ENCODE data around the gene CDC42EP1.
A peak's percentile ranks its signal among the peaks of the same experiment; 100 is the strongest.
"Not testable (repeated sequence)": the region's sequence is repeated elsewhere in the genome, so short reads cannot be mapped to it uniquely, and the experiment has no call there.

Gene CDC42EP1

DNA sequence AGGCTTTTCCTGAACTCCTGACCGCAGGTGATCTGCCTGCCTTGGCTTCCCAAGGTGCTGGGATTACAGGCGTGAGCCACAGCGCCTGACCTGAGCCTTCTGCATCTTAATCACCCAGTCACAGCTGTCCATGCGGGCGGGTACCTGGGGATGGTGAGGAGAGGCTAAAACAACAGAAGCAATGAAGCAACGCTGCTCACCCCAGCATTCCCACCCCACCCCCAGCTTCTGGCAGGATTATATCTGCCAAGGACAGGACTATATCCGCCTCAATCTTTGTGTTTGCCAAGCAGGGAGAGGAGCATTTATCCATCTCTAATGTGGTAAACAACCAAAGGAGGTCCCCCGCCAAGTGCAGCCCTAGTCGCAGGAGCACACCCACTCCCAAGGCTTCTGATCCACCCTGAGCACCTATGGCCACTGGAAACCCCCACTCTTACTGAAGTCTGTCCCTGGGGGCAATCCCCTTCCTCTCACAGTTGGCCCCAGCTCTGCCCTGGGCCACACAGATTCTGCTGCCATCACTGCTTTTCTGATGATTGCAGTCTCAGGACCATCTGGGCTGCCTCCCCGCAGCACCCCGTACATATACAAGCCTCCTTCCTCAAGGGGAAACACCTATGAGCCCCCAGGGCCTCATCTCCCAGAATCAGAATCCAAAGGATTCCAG is 28.4 kb downstream of the CDC42EP1 start:
- DNase-seq: no peak

DNA sequence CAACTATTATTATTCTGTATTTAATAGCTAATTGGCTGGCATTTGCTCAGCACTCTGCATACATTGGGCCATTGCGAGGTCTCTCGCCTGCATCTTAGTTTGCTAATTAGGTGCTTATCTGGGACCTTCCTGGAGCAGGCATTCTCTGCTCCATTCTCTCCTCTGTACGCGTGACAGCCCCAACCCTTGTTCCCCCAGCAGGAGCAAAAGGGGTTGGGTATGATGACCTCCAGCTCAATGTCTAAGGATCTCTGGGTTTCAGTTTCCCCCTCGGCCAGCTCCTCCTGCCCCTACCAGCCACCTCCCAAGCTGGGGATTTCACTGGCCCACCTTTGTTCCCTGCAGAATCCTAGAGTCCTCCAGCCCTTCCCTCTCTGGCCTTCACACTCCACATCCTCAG is 29.4 kb downstream of the CDC42EP1 start:
- no peak for DNase-seq

DNA sequence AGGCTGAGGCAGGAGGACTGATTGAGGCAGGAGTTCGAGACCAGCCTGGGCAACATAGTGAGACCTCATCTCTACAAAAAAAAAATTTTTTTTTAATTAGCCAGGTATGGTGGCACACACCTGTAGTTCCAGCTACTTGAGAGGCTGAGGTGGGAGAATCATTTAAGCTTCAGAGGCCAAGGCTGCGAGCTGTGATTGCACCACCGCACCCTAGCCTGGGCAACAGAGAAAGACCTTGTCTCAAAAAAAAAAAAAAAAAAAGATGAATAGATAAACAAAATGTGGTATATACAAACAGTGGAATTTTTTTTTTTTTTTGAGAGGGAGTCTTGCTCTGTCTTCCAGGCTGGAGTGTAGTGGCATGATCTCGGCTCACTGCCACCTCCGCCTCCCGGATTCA is 30.8 kb downstream of the CDC42EP1 start:
- DNase-seq: not testable (repeated sequence)

DNA sequence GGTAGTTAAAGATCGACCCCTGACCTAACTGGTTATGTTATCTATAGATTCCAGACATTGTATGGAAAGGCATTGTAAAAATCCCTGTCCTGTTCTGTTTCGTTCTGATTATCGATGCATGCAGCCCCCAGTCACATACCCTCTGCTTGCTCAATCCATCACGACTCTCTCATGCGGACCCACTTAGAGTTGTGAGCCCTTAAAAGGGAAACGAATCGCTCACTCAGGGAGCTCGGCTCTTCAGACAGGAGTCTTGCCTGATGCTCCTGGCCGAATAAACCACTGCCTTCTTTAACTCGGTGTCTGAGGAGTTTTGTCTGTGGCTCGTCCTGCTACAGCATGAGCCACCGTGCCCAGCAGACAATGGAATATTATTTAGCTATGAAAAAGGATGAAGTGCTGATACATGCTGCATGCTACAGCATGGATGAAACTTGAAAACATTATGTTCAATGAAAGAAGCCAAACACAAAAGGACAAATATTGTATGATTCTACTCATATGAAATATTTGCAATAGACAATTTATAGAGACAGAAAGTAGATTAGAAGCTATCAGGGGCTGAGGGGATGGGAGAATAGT is 31.6 kb downstream of the CDC42EP1 start:
- no peak for DNase-seq

DNA sequence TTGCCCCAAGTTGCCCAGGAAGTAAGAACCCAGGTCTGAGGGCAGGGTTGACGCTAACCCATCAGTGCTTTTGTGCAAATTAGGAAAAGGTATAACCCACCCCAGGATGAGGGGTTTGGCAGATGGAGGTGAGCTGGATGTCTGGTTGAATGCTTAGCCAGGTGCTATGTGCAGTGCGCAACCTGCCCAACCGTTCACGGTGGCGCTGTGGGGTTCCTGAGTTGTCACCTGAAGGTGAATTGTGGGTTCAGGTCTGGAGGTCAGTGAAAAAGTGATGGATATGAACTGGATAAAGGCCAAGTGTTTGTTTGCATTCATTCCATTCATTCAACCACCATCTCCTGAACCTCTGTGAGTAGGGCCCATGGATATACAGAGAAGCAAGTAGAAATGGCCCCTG is 34.0 kb downstream of the CDC42EP1 start:
- DNase-seq: no peak

DNA sequence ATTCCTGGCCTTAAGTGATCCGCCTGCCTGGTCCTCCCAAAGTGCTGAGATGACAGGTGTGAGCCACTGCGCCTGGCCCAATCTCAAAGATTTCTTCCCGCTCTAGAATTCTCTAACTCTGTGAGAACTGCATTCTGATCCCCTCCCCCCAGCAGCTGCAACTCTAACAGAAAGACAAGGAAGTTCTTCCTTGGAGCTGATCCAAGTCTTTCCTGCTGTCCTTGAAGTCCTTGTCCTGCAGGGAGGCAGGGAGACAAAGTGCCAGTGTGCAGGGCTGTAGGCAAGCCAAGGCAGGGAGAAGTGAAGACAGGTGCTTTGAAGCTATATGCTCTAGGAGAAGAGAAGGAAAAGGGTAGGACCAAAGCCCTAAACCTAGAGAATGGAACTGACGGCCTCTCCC is 38.9 kb downstream of the CDC42EP1 start:
- no peak for DNase-seq

DNA sequence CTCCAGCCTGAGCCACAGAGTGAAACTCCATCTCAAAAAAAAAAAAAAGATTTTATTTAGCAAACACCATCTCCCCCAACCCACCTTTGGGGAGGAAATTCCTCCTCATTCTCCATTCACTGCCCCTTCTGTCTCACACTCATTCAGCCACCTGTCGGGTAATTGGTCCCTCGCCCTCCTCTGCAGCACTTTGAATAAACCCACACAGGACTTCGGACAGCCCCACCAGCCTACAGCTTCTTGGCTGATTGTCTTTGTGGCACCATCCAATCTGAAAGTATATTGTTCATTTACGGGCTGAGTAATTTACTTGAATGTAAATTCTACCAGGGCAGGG is 40.9 kb downstream of the CDC42EP1 start:
- no peak for DNase-seq

DNA sequence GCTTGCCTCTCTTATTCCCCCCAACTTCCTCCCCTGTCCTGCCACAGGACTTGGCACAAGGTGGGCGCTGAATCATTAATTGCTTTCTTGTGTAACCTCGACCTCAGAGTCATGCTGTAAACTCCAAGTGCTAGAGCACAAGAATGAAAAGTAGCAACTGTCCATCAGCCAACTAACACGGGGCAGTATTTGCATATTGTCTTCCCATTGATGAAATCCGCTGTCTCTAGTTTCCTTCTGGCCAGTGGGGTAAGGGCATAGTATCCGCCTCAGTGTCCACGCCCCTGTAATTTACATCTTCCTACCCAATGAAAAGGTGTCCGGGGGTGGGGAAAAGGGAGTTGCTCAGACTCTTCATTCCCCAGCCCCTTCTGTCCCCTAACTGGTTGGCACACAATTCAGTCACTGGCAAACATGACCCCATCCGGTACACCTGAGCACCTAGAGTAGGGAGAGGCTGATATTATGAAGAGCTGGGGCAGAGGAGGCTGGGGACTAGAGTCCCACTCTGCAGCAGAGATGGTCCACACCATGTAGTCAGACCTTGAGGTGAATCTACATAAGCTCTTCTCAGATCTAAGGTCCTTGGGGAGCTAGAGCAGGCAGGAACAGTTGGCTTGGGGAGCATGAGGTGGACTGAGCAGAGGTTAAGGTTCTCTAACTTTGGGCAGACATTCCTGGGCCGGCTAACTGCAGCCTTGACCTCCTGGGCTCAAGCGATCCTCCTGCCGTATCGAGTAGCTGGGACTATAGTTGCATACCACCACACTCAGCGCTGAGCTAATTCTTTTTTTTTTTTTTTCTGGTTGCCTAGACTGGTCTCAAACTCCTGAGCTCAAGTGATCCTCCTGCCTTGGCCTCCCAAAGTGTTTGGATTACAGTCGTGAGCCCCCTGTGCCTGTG is 41.5 kb downstream of the CDC42EP1 start:
- no peak for DNase-seq

DNA sequence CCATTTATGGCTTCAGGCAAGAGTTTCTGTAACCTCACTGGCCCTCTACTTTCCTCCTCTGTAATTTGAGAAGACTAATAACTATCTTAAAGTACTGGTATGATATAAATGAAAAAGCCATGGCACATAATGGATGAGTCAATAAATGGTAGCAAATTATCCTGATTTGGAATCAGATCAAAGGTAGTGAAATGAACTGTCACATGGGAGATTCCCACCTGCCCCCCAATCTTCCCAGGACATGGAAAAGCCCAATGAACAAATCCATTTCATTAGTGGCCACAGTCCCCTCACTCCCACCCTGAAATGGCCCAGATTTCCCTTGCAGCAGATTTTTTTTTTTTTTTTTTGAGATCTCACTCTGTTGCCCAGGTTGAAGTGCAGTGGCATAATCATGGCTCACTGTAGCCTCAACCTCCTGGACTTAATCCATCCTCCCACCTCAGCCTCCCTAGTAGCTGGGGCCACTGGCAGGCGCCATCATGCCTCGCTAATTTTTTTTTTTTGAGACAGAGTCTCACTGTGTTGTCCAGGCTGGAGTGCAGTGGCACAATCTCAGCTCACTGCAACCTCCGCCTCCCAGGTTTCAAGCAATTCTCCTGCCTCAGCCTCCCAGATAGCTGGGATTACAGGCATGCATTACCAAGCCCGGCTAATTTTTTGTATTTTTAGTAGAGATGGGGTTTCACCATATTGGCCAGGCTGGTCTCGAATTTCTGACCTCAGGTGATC is 42.4 kb downstream of the CDC42EP1 start:
- DNase-seq: not testable (repeated sequence)

DNA sequence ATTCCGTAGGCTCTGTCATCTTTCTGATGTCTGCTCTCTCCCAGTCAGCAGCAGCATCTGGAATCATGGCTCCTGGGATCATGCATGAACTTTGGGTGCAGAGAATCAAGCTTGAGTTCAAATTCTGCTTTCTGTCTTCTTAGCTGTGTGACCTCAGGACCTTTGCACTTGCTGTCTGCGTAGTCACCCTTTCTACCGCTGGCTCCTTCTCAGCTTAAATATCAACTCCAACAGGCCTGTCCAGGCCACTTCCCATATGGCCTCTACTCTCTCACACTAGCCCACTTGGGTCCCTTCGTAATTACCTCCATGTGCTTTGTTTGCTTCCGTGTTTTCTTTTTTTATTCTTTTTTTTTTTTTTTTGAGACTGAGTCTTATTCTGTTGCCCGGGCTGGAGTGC is 43.8 kb downstream of the CDC42EP1 start:
- DNase-seq: no peak

DNA sequence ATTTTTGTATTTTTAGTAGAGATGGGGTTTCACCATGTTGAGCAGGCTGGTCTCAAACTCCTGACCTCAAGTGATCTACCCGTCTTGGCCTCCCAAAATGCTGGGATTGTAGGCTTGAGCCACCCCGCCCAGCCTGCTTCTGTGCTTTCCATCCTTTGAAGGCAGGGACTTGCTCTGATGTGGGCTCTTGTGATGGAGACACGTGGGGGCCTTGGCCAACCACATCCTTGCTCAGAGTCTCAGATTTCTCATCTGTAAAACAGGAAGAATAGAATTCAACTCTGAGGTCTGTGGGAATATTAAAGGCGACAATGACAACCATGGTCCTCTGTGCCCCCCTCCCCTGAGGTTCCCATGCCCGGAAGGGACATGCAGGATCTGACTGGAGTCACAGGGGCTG is 44.6 kb downstream of the CDC42EP1 start:
- DNase-seq: peak; percentile 62

DNA sequence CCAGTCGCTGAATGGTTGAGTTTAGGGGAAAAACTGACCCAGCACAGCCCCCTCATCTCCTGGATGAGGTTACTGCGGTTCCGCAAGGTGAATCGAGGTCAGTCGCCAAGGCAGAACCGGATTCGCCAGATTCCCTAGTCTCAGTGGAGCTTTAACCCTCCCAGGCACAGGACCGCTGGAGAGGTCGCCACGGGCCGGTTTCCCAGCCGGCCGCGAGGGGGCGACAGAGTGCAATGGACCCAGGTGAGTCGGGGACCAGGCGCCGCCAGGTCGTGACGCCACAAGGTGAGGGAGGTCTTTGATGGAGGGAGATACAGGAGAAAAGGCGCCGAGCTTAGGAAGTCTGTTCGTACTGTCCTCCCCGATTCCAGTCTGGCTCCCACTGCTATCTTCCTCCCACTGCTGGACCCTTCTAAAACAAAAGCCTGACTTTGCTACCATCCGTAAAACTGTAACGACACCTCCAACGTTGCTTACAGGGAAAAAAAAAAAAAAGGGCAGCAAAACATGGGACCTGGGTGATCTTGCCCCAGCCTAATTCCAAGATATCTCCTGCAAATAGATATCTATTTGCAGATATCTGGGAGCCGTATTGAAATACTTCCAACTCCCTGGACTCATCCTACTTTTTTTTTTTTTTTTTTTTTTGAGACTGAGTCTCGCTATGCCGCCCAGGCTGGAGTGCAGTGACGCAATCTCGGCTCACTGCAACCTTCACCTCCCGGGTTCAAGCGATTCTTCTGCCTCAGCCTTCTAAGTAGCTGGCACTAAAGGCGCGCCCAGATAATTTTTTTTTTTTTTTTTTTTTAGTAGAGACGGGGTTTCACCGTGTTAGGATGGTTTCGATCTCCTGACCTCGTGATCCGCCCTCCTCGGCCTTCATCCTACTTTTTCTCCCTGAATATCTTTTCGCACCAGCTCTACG is 47.0 kb downstream of the CDC42EP1 start:
- DNase-seq: peak; percentile 85

DNA sequence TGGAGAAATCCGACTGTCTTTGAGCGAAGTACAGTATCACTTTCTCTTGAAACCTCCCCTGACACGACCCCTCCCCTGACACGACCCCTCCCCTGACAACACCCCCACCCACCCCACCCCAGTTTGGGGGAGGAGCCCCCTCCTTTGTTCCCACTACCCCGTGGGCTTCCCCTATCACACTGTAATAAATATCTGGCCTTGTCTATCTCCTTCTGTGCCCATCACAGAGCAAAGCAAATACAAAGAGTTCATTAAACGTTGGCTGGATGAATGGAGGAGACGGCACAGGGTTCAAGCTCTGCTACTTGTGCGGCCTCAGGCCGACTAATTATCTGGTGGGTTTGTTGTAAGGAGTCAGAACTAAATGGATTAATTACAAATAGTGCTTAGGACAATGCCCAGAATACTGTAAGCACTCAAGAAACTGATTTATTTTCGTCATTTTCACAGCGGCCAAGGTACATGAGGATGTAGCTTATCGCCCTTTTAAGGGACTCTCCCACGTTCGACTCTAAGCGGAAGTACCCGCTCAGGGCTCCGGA is 47.7 kb downstream of the CDC42EP1 start:
- no peak for DNase-seq

DNA sequence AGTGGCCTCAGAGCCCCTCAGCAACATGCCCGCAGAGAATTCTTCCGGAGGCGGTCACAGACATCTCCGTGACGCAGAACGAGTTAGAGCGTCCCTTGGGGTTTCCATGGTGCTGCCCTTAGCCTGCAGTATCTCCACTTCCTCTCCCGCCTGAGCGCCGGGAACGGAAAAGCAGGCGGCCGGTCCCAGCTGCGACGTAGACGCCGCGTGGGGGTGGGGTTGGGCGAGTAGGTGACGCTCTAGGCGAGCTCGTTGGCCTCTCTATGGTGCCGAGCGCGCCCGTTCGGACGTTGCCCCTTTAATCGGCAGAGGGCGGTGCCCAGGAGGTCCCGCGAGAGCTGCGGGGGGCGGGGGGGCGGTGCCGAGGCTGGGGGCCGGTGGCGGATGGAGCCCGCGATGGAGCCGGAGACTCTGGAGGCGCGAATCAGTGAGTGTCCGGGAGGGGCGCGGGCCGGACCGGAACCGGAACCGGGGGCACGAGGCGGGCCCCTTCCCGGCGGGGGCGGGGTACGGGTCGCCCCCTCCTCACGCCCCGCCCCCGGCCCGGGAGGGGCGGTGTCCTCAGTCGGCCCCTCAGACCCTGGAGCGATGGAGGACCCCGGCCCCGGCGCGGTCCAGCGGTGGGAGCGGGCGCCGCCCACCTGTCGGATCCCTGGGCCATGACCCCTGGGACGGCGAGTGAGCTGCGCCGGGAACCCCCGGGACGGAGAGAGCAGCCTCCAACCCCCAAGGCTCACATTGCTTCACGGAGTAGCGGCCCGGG is 48.4 kb downstream of the CDC42EP1 start, which contains the start of gene GGA1:
GGA1 (plus strand) TSS at position 358 of the 763 bp plus-strand sequence; CDS start at position 385, 27 bp downstream.
- peak; percentile 98 for DNase-seq

DNA sequence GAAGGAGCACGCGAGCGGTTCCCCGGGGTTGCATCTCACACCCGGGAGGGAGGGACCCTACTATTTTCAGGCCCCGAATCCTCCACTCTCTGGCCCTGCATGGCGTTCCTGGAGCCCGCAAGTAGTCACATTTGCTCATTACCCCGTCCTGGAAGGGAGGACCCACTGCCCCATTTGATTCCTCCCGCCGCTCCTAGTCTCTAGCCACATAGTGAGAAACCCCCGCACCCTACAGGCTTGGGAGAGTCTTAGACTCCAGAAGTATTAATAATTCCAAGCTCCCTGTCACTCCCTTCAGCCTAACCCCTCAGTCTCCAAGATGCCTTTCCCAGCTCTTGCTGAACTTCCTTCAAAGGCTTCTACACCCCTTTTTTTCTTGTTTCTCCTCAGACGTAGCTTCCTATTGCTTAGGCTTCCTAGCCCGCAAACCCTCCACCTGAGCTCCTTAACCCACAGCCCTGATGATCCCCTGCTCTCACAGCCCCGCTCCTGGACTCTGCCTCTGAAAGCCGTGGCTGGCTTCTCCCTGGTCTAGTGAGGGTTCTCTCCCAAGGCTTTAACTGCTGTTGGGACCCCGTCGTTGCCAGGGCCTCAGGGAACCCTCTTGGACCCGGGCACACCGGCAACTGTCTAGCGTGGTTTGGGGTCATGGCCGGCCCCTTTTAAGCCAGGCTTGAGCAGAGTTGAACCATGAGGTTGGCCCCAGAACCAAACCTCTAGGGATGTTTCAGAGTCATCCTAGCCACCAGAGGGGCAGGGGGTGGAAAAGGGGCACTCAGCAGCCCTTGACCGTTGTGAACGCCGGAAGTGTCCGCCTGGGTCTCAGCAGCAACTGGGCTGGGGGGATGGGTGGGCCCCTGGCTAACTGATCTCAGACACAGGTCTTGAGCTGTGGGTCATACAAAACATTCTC is 49.2 kb downstream of the CDC42EP1 start:
- peak; percentile 19 for DNase-seq

DNA sequence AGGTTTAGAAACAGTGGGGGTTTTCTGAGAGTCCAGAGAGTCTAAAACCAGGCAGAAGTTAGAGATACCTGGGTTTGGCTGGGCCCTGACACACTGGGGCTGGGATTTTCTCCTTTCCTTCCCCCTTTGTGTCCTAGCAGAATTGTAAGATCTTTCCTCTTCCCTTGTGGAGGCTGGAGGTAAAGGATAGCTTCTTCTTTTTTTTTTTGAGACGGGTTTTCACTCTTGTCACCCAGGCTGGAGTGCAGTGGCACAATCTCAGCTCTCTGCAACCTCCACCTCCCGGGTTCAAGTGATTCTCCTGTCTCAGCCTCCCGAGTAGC is 49.8 kb downstream of the CDC42EP1 start:
- not testable (repeated sequence) for DNase-seq

DNA sequence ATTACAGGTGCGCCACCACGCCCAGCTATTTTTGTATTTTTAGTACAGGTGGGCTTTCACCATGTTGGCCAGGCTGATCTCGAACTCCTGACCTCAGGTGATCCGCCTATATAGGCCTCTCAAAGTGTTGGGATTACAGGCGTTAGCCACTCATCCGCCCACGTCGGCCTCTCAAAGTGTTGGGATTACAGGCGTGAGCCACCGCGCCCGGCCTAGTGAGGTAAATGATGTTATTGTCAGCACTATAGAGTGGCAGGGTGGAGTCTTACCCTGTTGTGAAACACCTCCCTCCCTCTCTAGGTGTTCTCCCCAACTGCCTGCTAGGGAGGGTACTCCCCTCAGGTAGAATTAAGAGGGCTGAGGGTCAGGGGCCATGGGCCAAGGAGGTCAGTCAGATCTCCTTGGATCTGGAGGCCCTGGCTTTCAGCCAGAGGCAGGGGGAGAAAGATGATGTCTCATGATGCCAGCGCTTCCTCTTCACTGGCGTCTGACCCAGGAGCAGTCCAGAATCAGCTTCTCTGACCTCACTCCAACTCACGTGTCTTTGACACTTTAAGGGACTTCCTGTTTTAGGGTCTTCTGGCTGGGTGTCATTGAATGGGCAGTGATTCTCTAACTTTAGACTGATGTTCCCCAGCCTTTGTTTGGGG is 50.3 kb downstream of the CDC42EP1 start:
- no peak for DNase-seq

DNA sequence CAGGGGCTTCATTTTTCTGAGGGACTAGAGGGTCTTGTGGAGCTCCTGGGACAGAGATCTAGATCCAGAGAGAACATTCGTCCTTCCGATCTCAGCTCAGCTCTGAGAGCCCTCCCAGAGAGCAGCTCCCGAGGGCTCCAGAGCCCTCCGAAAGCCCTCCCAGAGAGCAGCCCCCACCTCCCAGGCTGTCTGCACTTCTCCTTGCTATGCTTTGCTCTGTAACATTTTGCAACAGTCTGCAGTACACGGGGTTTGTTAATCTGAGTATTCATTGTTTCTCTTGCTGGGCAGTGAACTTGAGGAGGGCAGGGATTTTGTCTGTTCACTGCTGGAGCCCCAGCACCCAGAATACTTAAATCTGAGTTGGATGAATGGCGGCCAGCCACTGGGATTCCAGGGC is 50.9 kb downstream of the CDC42EP1 start:
- DNase-seq: no peak

Measured in CD4-positive, alpha-beta T cell treated with Interleukin-4 for 4 hours (primary cell).